HCT116 (cell line): Measurements from ENCODE around the gene IGFL3. TPM values are rescaled to one million over a fixed set of nuclear protein-coding genes. Genes with fewer than 3 reads are reported as not detected.

Experiments
- ATAC-seq: fragments of 200-7000 bp; cut with Tn5 transposase; 2 replicates; pipeline ENCODE4 v1.9.1; 2020; ENCODE audit warnings: mild to moderate bottlenecking, moderate library complexity
- BruUV-seq: library from RNA; stranded (reverse); fragments of 400-500 nt; replicated peaks from 2 replicates; lab custom pipeline; 2021; lab: Mats Ljungman, UMichigan
- CTCF ChIA-PET: fragments of 300-600 bp; sonication (Branson Sonifier 250); formaldehyde crosslinking; loops from one replicate; lab custom pipeline; 2021; ENCODE audit warnings: antibody characterized with exemption; lab: Charles Lee
- POLR2A ChIA-PET: fragments of 300-600, 350-600 bp; sonication (Branson Sonifier 250); formaldehyde crosslinking; loops from one replicate; lab custom pipeline; 2021; ENCODE audit warnings: antibody characterized with exemption; lab: Charles Lee
- RAD21 ChIA-PET, 2 experiments: fragments of 300-600 bp; sonication (Branson Sonifier 250); formaldehyde crosslinking; loops; one replicate each; lab custom pipeline; 2023; ENCODE audit warnings: low total read pairs in 2 of 2; ENCODE audit not compliant: uncharacterized antibody in 2 of 2, unreplicated experiment in 2 of 2, low non-redundant PET in 1 of 2; lab: Charles Lee
- DNase-seq: peaks from one replicate; pipeline ENCODE4 v3.0.0-alpha.2; 2010; ENCODE audit warnings: low read depth, low spot score
- H2AFZ ChIP-seq: fragments of 200-600 bp; shearing (Covaris generic), sonication (generic); 2 replicates; pipeline ENCODE4 v1.6.1; 2017; ENCODE audit warnings: low read depth, mixed run types, mixed read lengths, antibody characterized with exemption, low read length; ENCODE audit not compliant: poor library complexity, severe bottlenecking
- H3K27ac ChIP-seq: 2 replicates; pipeline ENCODE4 v1.5.1; 2012; ENCODE audit warnings: low read depth, low read length
- H3K27me3 ChIP-seq: fragments of 200-600 bp; sonication (generic); 2 replicates; pipeline ENCODE4 v1.6.1; 2016; ENCODE audit warnings: mixed run types, low read length, mixed read lengths; ENCODE audit not compliant: insufficient read depth
- H3K36me3 ChIP-seq, 2 experiments: fragments of 200-500 bp in 1 of 2; fragments of 200-600 bp in 1 of 2; sonication (Bioruptor generic) in 1 of 2; sonication (generic) in 1 of 2; 2 replicates each; pipeline versions ENCODE4 v1.5.1 to v1.6.1; 2014 to 2016; ENCODE audit warnings: low read length in 2 of 2, inconsistent platforms in 1 of 2, mixed read lengths in 1 of 2, mixed run types in 1 of 2; ENCODE audit not compliant: insufficient read depth in 2 of 2, control insufficient read depth in 1 of 2
- H3K4me1 ChIP-seq, 2 experiments: fragments of 200-600 bp in 1 of 2; sonication (generic) in 1 of 2; 2 replicates each; pipeline versions ENCODE4 v1.5.1 to v1.6.1; 2012 to 2017; ENCODE audit warnings: low read length in 2 of 2, inconsistent platforms in 1 of 2, mild to moderate bottlenecking in 1 of 2, mixed read lengths in 1 of 2, mixed run types in 1 of 2, moderate library complexity in 1 of 2; ENCODE audit not compliant: insufficient read depth in 2 of 2, control insufficient read depth in 1 of 2
- H3K4me2 ChIP-seq: fragments of 200-600 bp; sonication (generic); 2 replicates; pipeline ENCODE4 v1.6.1; 2017; ENCODE audit warnings: mixed run types, low read length, mixed read lengths
- H3K4me3 ChIP-seq, 2 experiments: fragments of 200-600 bp in 1 of 2; sonication (generic) in 1 of 2; replicated peaks in 1 of 2; 2 replicates each; pipeline ENCODE4 v1.5.1; 2011 to 2016; ENCODE audit warnings: low read length in 2 of 2, control low read depth in 1 of 2, low read depth in 1 of 2, mild to moderate bottlenecking in 1 of 2, mixed read lengths in 1 of 2, mixed run types in 1 of 2
- H3K79me2 ChIP-seq: fragments of 200-600 bp; sonication (generic); 2 replicates; pipeline ENCODE4 v1.6.1; 2017; ENCODE audit warnings: mild to moderate bottlenecking, mixed run types, low read length, moderate library complexity, mixed read lengths; ENCODE audit not compliant: insufficient read depth
- H3K9ac ChIP-seq: fragments of 200-600 bp; sonication (generic); 2 replicates; pipeline ENCODE4 v1.6.1; 2016; ENCODE audit warnings: low read length, mixed read lengths
- H3K9me2 ChIP-seq: fragments of 200-600 bp; sonication (generic), shearing (Covaris generic); 2 replicates; pipeline ENCODE4 v1.6.1; 2017; ENCODE audit warnings: mixed run types, mild to moderate bottlenecking, moderate library complexity; ENCODE audit not compliant: insufficient read depth
- H3K9me3 ChIP-seq, 2 experiments: fragments of 200-500 bp in 1 of 2; fragments of 200-600 bp in 1 of 2; sonication (Bioruptor generic) in 1 of 2; sonication (generic) in 1 of 2; 2 replicates each; pipeline ENCODE4 v1.6.1; 2014 to 2017; ENCODE audit warnings: low read length in 2 of 2, mixed read lengths in 2 of 2, inconsistent platforms in 1 of 2, low read depth in 1 of 2, mild to moderate bottlenecking in 1 of 2, mixed run types in 1 of 2, moderate library complexity in 1 of 2; ENCODE audit not compliant: control insufficient read depth in 1 of 2, insufficient read depth in 1 of 2
- H4K20me1 ChIP-seq: fragments of 200-600 bp; sonication (generic), shearing (Covaris generic); 2 replicates; pipeline ENCODE4 v1.6.1; 2017; ENCODE audit warnings: mixed run types, mild to moderate bottlenecking, moderate library complexity; ENCODE audit not compliant: insufficient read depth
- CEBPB ChIP-seq: IDR thresholded peaks from 2 replicates; pipeline ENCODE4 v1.6.1; 2012; ENCODE audit warnings: low read depth
- CTCF ChIP-seq, 3 experiments: fragments of 200-600 bp in 1 of 3; sonication (generic) in 1 of 3; IDR thresholded peaks in 2 of 3; conservative IDR thresholded peaks in 1 of 3; 2 replicates each; pipeline ENCODE4 v1.5.1; 2012 to 2017; ENCODE audit warnings: low read depth in 2 of 3, low read length in 2 of 3, antibody characterized with exemption in 1 of 3, borderline replicate concordance in 1 of 3, control low read depth in 1 of 3, mild to moderate bottlenecking in 1 of 3, mixed read lengths in 1 of 3, mixed run types in 1 of 3, moderate library complexity in 1 of 3; ENCODE audit not compliant: insufficient read depth in 1 of 3
- EGR1 ChIP-seq: IDR thresholded peaks from 2 replicates; pipeline ENCODE4 v1.6.1; 2012; ENCODE audit warnings: low read depth
- ELF1 ChIP-seq: IDR thresholded peaks from 2 replicates; pipeline ENCODE4 v1.6.1; 2012; ENCODE audit warnings: low read depth, borderline replicate concordance
- FOSL1 ChIP-seq: IDR thresholded peaks from 2 replicates; pipeline ENCODE4 v1.6.1; 2012; ENCODE audit warnings: low read depth
- JUND ChIP-seq: IDR thresholded peaks from 2 replicates; pipeline ENCODE4 v1.6.1; 2012
- MAX ChIP-seq: IDR thresholded peaks from 2 replicates; pipeline ENCODE4 v1.6.1; 2012
- SIN3A ChIP-seq: IDR thresholded peaks from 2 replicates; pipeline ENCODE4 v1.6.1; 2012; ENCODE audit warnings: low read depth
- SP1 ChIP-seq: IDR thresholded peaks from 2 replicates; pipeline ENCODE4 v1.6.1; 2012; ENCODE audit warnings: low read depth
- SRF ChIP-seq: IDR thresholded peaks from 2 replicates; pipeline ENCODE4 v1.6.1; 2012; ENCODE audit warnings: low read depth
- YY1 ChIP-seq: IDR thresholded peaks from 2 replicates; pipeline ENCODE4 v1.6.1; 2011; ENCODE audit warnings: low read length, low read depth, moderate library complexity, mild to moderate bottlenecking; ENCODE audit not compliant: insufficient replicate concordance; ENCODE audit errors: extremely low read depth
- ZFX ChIP-seq: fragments of 450-650 bp; IDR thresholded peaks from 2 replicates; pipeline ENCODE4 v1.6.1; 2017
- intact Hi-C: fragments of 100-400 bp; cut with micrococcal nuclease; formaldehyde crosslinking; loops from 2 replicates; pipeline ENCODE4 v1.10.0; 2022
- total RNA-seq: library from RNA; stranded (reverse); gene quantifications from one replicate; pipeline ENCODE4 v1.2.1, GENCODE V29; 2021; ENCODE audit not compliant: unreplicated experiment
- TF ChIP-seq, protein P1 (sequence below): IDR thresholded peaks from 2 replicates; pipeline ENCODE4 v1.6.1; 2012

IGFL3 gene
- total RNA-seq, 1 experiment from 2014 or later, result not detected

DNA sequence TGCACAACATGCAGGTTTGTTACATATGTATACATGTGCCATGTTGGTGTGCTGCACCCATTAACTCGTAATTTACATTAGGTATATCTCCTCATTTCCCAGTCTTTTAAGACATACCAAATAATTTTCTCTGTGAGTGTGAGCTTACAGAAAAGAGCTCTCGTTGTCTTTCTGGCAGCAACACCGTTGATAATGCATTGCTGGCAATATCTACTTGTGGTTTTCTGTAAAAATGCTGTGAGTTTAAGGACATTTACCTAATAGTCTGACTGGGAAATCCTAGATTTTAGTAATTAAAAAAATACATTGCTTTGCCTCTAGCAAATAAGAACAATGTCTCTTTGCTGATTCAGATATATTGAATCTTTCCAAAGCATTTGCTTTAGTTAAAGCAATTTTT is 8.4 kb downstream of the IGFL3 start:
- intact Hi-C loops, result no loop called here
- POLR2A ChIA-PET, result no interaction called here
- no peaks in the 10 kb centered on the region for H3K9me2 ChIP-seq
- peak overlapping the region; percentile 70; the same call in 1 of the 2 replicates for H3K4me2 ChIP-seq
- H3K36me3 ChIP-seq, result no peaks in the 10 kb centered on the region
- peak overlapping the region; percentile 87 for H2AFZ ChIP-seq
- no TSS peak for BruUV-seq
- H3K4me1 ChIP-seq, result peaks cover 14 to 33% of the 10 kb centered on the region in 2 experiments
- H3K27me3 ChIP-seq, result no peaks in the 10 kb centered on the region
- ATAC-seq (no peak), DNase-seq (no peak)
- no peak overlapping the region for H3K9ac ChIP-seq
- no peak overlapping the region for H3K4me3 ChIP-seq
- no peak overlapping the region for H3K27ac ChIP-seq
- no peaks in the 10 kb centered on the region for H3K9me3 ChIP-seq
- RAD21 ChIA-PET, result no interaction called here
- no peak for TF ChIP-seq SRF
- TF ChIP-seq YY1, result no peak
- TF ChIP-seq ELF1, result no peak
- no peak for TF ChIP-seq SIN3A
- H4K20me1 ChIP-seq, result no peaks in the 10 kb centered on the region
- H3K79me2 ChIP-seq, result no peaks in the 10 kb centered on the region
- CTCF ChIA-PET, result no interaction called here

DNA sequence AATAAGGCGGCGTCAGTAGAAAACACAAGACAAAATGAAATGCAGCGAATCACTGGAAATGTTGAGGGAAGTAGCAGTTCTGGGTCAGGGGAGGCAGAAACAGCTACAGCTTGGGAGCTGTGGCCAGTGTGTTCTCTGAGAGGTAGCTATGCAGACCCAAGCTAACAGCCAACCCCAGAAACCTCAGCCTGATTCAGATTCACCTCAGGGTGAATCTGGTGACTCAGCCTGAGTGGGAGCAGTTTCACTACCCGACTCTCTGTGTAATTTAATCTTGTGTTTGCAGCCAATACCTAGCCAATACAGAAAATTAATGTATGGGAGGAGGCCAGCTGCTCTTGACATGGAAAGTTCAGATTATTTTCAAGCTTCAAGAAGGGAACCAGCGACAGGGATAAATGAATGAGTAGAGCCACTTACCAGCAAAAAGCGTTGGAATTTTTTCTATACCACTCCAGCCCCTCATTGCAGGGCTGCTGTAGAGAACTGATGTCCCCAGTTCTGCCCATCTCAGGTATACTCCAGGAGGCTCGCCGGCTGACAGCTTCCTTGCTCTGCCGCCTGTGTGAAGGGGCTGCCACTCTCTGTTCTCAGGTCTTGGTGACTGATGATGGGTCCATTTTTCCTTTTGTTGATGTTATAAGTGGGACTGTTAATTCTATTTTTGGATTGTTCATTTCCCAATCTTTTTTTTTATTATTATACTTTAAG is 8.9 kb downstream of the IGFL3 start:
- H4K20me1 ChIP-seq, result no peaks in the 10 kb centered on the region
- peaks cover 14 to 33% of the 10 kb centered on the region in 2 experiments for H3K4me1 ChIP-seq
- peak; percentile 33 for DNase-seq
- H3K4me2 ChIP-seq, result peak overlapping the region; percentile 70
- H3K36me3 ChIP-seq, result no peaks in the 10 kb centered on the region
- ATAC-seq, result peak; percentile 91
- no peaks in the 10 kb centered on the region for H3K9me2 ChIP-seq
- ChIA-PET CTCF (no interaction called here), POLR2A (interaction anchor here (0.9 kb wide), 1 partner anchor 10 kb away, joined by 3 read pairs; no protein-coding TSS in a partner anchor), RAD21 (no interaction called here)
- H3K9me3 ChIP-seq, result no peaks in the 10 kb centered on the region
- H2AFZ ChIP-seq, result peak overlapping the region; percentile 87
- H3K27ac ChIP-seq, result no peak overlapping the region
- no TSS peak for BruUV-seq
- no peaks in the 10 kb centered on the region for H3K27me3 ChIP-seq
- peak overlapping the region; percentile 20; the same call in 1 of the 2 replicates for H3K9ac ChIP-seq
- H3K4me3 ChIP-seq, result peak overlapping the region in 1 of 2 experiments; percentile 39; a peak in 2 of 4 replicates
- TF ChIP-seq ZFX (no peak), FOSL1 (peak; percentile 73), MAX (no peak), JUND (peak; percentile 49; the same call in 1 of the 2 replicates), CEBPB (0 out of 2 replicates have a peak, but pooled peaks have one; percentile 21), EGR1 (peak; percentile 67), CTCF (IDR thresholded peaks at IDR 0.05 in 2 of 3, conservative IDR thresholded peaks at IDR 0.05 in 1 of 3; ENCODE audit: borderline replicate concordance in 1 of 3, insufficient read depth in 1 of 3, low read depth in 2 of 3, low read length in 2 of 3) (no peak), SP1 (peak; percentile 51; the same call in 1 of the 2 replicates)
- TF ChIP-seq, protein P1, sequence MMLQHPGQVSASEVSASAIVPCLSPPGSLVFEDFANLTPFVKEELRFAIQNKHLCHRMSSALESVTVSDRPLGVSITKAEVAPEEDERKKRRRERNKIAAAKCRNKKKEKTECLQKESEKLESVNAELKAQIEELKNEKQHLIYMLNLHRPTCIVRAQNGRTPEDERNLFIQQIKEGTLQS, result no peak
- H3K79me2 ChIP-seq, result no peaks in the 10 kb centered on the region
- intact Hi-C loops, result no loop called here
